GM23338 (cell line): ENCODE measurements around the gene S100P. TPM values are rescaled to one million over a fixed set of nuclear protein-coding genes. Genes with fewer than 3 reads are reported as not detected.

ENCODE experiments used
- ATAC-seq: fragments of 200-7000 bp; cut with Tn5 transposase; 3 replicates; pipeline ENCODE4 v1.9.1; 2020
- DNase-seq: peaks from one replicate; pipeline ENCODE4 v3.0.0-alpha.2; 2015; ENCODE audit warnings: low spot score
- H2AFZ ChIP-seq: fragments of 200-600 bp; sonication (generic); 2 replicates; pipeline ENCODE4 v1.8.0; 2016; ENCODE audit warnings: antibody characterized with exemption, mild to moderate bottlenecking, moderate library complexity
- H3F3A ChIP-seq: fragments of 200-600 bp; sonication (generic); replicated peaks from 2 replicates; pipeline ENCODE4 v1.8.0; 2017; ENCODE audit warnings: antibody characterized with exemption, mixed run types, low read depth
- H3K27ac ChIP-seq: fragments of 200-600 bp; sonication (generic); 2 replicates; pipeline ENCODE4 v1.6.1; 2016; ENCODE audit warnings: low read depth
- H3K27me3 ChIP-seq: fragments of 200-600 bp; sonication (generic); 2 replicates; pipeline ENCODE4 v1.8.0; 2016; ENCODE audit warnings: mild to moderate bottlenecking, mixed run types, moderate library complexity; ENCODE audit not compliant: insufficient read depth
- H3K36me3 ChIP-seq: fragments of 200-600 bp; sonication (generic); 2 replicates; pipeline ENCODE4 v1.8.0; 2016; ENCODE audit warnings: mild to moderate bottlenecking; ENCODE audit not compliant: insufficient read depth
- H3K4me1 ChIP-seq: fragments of 200-600 bp; sonication (generic); 2 replicates; pipeline ENCODE4 v1.8.0; 2016; ENCODE audit warnings: mild to moderate bottlenecking, moderate library complexity; ENCODE audit not compliant: insufficient read depth
- H3K4me2 ChIP-seq: fragments of 200-600 bp; sonication (generic); 2 replicates; pipeline ENCODE4 v1.7.1; 2017; ENCODE audit warnings: mixed run types
- H3K4me3 ChIP-seq: fragments of 200-600 bp; sonication (generic); 2 replicates; pipeline ENCODE4 v1.6.1; 2016; ENCODE audit warnings: mixed run types
- H3K79me2 ChIP-seq: fragments of 200-600 bp; sonication (generic); replicated peaks from 2 replicates; pipeline ENCODE4 v1.8.0; 2017; ENCODE audit warnings: mild to moderate bottlenecking; ENCODE audit not compliant: insufficient read depth
- H3K9me2 ChIP-seq: fragments of 200-600 bp; sonication (generic); 2 replicates; pipeline ENCODE4 v1.8.0; 2017; ENCODE audit not compliant: insufficient read depth
- H4K20me1 ChIP-seq: fragments of 200-600 bp; sonication (generic); replicated peaks from 2 replicates; pipeline ENCODE4 v1.8.0; 2017; ENCODE audit warnings: mild to moderate bottlenecking; ENCODE audit not compliant: insufficient read depth
- H3K27ac Mint-ChIP-seq: 2 replicates; pipeline ENCODE4 v1.8.0; 2020; ENCODE audit warnings: inconsistent platforms, mild to moderate bottlenecking, moderate library complexity, mixed read lengths
- H3K27me3 Mint-ChIP-seq: 3 replicates; pipeline ENCODE4 v1.8.0; 2022; ENCODE audit warnings: low read depth, mild to moderate bottlenecking, moderate library complexity, mixed read lengths, inconsistent platforms; ENCODE audit not compliant: insufficient read depth, poor library complexity
- H3K36me3 Mint-ChIP-seq: 3 replicates; pipeline ENCODE4 v1.8.0; 2021; ENCODE audit warnings: low read depth, mild to moderate bottlenecking, inconsistent platforms, moderate library complexity, mixed read lengths
- H3K4me1 Mint-ChIP-seq: 3 replicates; pipeline ENCODE4 v1.8.0; 2020; ENCODE audit warnings: mild to moderate bottlenecking, inconsistent platforms, mixed read lengths
- H3K4me3 Mint-ChIP-seq: 3 replicates; pipeline ENCODE4 v1.8.0; 2021; ENCODE audit warnings: moderate library complexity, mild to moderate bottlenecking, inconsistent platforms, mixed read lengths
- H3K9me3 Mint-ChIP-seq: 3 replicates; pipeline ENCODE4 v1.8.0; 2020; ENCODE audit warnings: moderate library complexity, mild to moderate bottlenecking, inconsistent platforms, mixed read lengths
- ETS1 ChIP-seq: IDR thresholded peaks from 2 replicates; pipeline ENCODE4 v1.6.1; 2016; ENCODE audit warnings: antibody characterized with exemption
- EZH2phosphoT487 ChIP-seq: fragments of 200-600 bp; sonication (generic); IDR thresholded peaks from one replicate; pipeline ENCODE4 v1.8.1; 2018; ENCODE audit warnings: antibody characterized with exemption; ENCODE audit not compliant: unreplicated experiment
- JUNB ChIP-seq: IDR thresholded peaks from one replicate; pipeline ENCODE4 v1.6.1; 2016; ENCODE audit warnings: antibody characterized with exemption; ENCODE audit not compliant: unreplicated experiment
- NANOG ChIP-seq: IDR thresholded peaks from 2 replicates; pipeline ENCODE4 v1.6.1; 2016; ENCODE audit warnings: antibody characterized with exemption, borderline replicate concordance
- POLR2AphosphoS5 ChIP-seq: IDR thresholded peaks from 2 replicates; pipeline ENCODE4 v1.6.1; 2016; ENCODE audit warnings: antibody characterized with exemption, low read depth
- STAT1 ChIP-seq: IDR thresholded peaks from one replicate; pipeline ENCODE4 v1.6.1; 2016; ENCODE audit warnings: antibody characterized with exemption; ENCODE audit not compliant: unreplicated experiment
- ZNF331 ChIP-seq: fragments of 250-450 bp; sonication (Bioruptor Pico); IDR thresholded peaks from 2 replicates; pipeline ENCODE4 v1.5.0; 2020; ENCODE audit warnings: low read depth, mild to moderate bottlenecking, moderate library complexity
- polyA plus RNA-seq: library from polyadenylated mRNA; unstranded; fragments of >200 nt; fragmentation: Nextera tagmentation; extraction: Ambion mirVana; gene quantifications from 2 replicates; pipeline ENCODE4 v1.2.1, GENCODE V29; 2016
- total RNA-seq: library from RNA; depleted of rRNA; stranded (reverse); fragments of >200 nt; shearing (Covaris generic); gene quantifications from 2 replicates; pipeline ENCODE4 v1.2.3, GENCODE V29; 2014

Gene S100P
- total and polyA plus RNA-seq, 2 experiments from 2014 or later: 0.32 TPM; not detected in 1

- H3K9me3 Mint-ChIP-seq: peaks cover 3% of the 10 kb centered on the region; the same call in 1 of the 3 replicates
- ATAC-seq: peak; percentile 68
- DNase-seq: peak; percentile 96
Observed at GRCh38 chr4:6716018-6716911, 22.6 kb downstream of the S100P start, which contains the start of gene BLOC1S4. Gene BLOC1S4 (plus strand): TSS chr4:6716174. CDS start chr4:6716210, 36 bp downstream.

GRCh38 chr4:6716958-6717655 is 23.4 kb downstream of the S100P start:
- Histone ChIP-seq H3K27me3 (no peaks in the 10 kb centered on the region), H3K27ac (no peak overlapping the region), H3K9me2 (no peaks in the 10 kb centered on the region), H2AFZ (no peak overlapping the region; the same call in 1 of the 2 replicates), H3F3A (no peaks in the 10 kb centered on the region), H3K36me3 (no peaks in the 10 kb centered on the region), H3K4me3 (peak overlapping the region; percentile 75), H3K4me2 (peak overlapping the region; percentile 99), H3K79me2 (peaks cover 23% of the 10 kb centered on the region), H4K20me1 (no peaks in the 10 kb centered on the region; the same call in 1 of the 2 replicates), H3K4me1 (peaks cover 12% of the 10 kb centered on the region; the same call in 1 of the 2 replicates)
- Mint-ChIP-seq H3K36me3 (peaks cover 3% of the 10 kb centered on the region; the same call in 2 of the 3 replicates), H3K9me3 (peaks cover 3% of the 10 kb centered on the region; the same call in 1 of the 3 replicates), H3K27me3 (peaks cover 9% of the 10 kb centered on the region), H3K27ac (no peak overlapping the region; the same call in 1 of the 2 replicates), H3K4me3 (peak overlapping the region; percentile 81), H3K4me1 (peaks cover 7% of the 10 kb centered on the region; the same call in 2 of the 3 replicates)
- TF ChIP-seq JUNB (no peak), ZNF331 (CRISPR knock-in tag) (no peak), NANOG (no peak), ETS1 (no peak), STAT1 (no peak)
- DNase-seq (no peak), ATAC-seq (peak; percentile 12)

More at GRCh38 chr4:6716018-6716911, 22.6 kb downstream of the S100P start, which contains the start of gene BLOC1S4:
- H4K20me1 ChIP-seq: no peaks in the 10 kb centered on the region; the same call in 1 of the 2 replicates
- H3K27me3 Mint-ChIP-seq: peaks cover 7% of the 10 kb centered on the region
- H3K79me2 ChIP-seq: peaks cover 23% of the 10 kb centered on the region
- no peak within 1 kb of the TSS for H3K27ac ChIP-seq
- no peaks in the 10 kb centered on the region; the same call in 1 of the 2 replicates for H3K27me3 ChIP-seq
- H3K4me2 ChIP-seq: peak within 1 kb of the TSS; percentile 99
- no peaks in the 10 kb centered on the region for H3F3A ChIP-seq
- peak within 1 kb of the TSS; percentile 75 for H3K4me3 ChIP-seq
- TF ChIP-seq ETS1 (peak; percentile 70; the same call in 1 of the 2 replicates), EZH2phosphoT487 (no peak), POLR2AphosphoS5 (peak; percentile 95)
- H3K36me3 ChIP-seq: no peaks in the 10 kb centered on the region
- H3K27ac Mint-ChIP-seq: peak within 1 kb of the TSS; percentile 63; the same call in 1 of the 2 replicates
- H3K36me3 Mint-ChIP-seq: peaks cover 3% of the 10 kb centered on the region; the same call in 2 of the 3 replicates
- H3K4me1 ChIP-seq: peaks cover 12% of the 10 kb centered on the region; the same call in 1 of the 2 replicates
- peak within 1 kb of the TSS; percentile 81 for H3K4me3 Mint-ChIP-seq
- peaks cover 7% of the 10 kb centered on the region; the same call in 2 of the 3 replicates for H3K4me1 Mint-ChIP-seq
- peak within 1 kb of the TSS; percentile 78 for H2AFZ ChIP-seq
- no peaks in the 10 kb centered on the region for H3K9me2 ChIP-seq
